H9 (cell line): Measurements from ENCODE around the gene CPEB2. TPM values are rescaled to one million over a fixed set of nuclear protein-coding genes. Genes with fewer than 3 reads are reported as not detected.

Source experiments
- DNase-seq: peaks from one replicate; pipeline ENCODE4 v3.0.0-alpha.2; 2017
- H2AFZ ChIP-seq: one replicate; pipeline ENCODE4 v1.6.1; 2013; ENCODE audit warnings: mild to moderate bottlenecking, low read length, control low read depth, moderate library complexity
- H2AK5ac ChIP-seq: 2 replicates; pipeline ENCODE4 v1.6.1; 2013; ENCODE audit warnings: low read length, control low read depth, mixed read lengths; ENCODE audit not compliant: insufficient read length
- H2BK120ac ChIP-seq: one replicate; pipeline ENCODE4 v1.6.1; 2013; ENCODE audit warnings: low read depth, mild to moderate bottlenecking, low read length, control low read depth, inconsistent platforms; ENCODE audit not compliant: poor library complexity, severe bottlenecking
- H2BK12ac ChIP-seq: 2 replicates; pipeline ENCODE4 v1.6.1; 2013; ENCODE audit warnings: low read length, control low read depth, mixed read lengths, low read depth; ENCODE audit not compliant: insufficient read length
- H2BK15ac ChIP-seq: 2 replicates; pipeline ENCODE4 v1.6.1; 2013; ENCODE audit warnings: low read depth, low read length, control low read depth
- H2BK20ac ChIP-seq: one replicate; pipeline ENCODE4 v1.6.1; 2013; ENCODE audit warnings: low read depth, mild to moderate bottlenecking, low read length, control low read depth, inconsistent platforms; ENCODE audit not compliant: poor library complexity, severe bottlenecking
- H2BK5ac ChIP-seq: 2 replicates; pipeline ENCODE4 v1.6.1; 2013; ENCODE audit warnings: low read length, control low read depth, mixed read lengths; ENCODE audit not compliant: insufficient read length
- H3K14ac ChIP-seq: 2 replicates; pipeline ENCODE4 v1.6.1; 2013; ENCODE audit warnings: low read length, control low read depth; ENCODE audit not compliant: insufficient read depth
- H3K18ac ChIP-seq: 2 replicates; pipeline ENCODE4 v1.6.1; 2013; ENCODE audit warnings: low read depth, mild to moderate bottlenecking, mixed read lengths, low read length, control low read depth; ENCODE audit not compliant: insufficient read length
- H3K23ac ChIP-seq: 2 replicates; pipeline ENCODE4 v1.6.1; 2013; ENCODE audit warnings: low read length, control low read depth, mixed read lengths, low read depth; ENCODE audit not compliant: insufficient read length
- H3K23me2 ChIP-seq: 2 replicates; pipeline ENCODE4 v1.6.1; 2013; ENCODE audit warnings: low read depth, mild to moderate bottlenecking, mixed read lengths, low read length, control low read depth; ENCODE audit not compliant: insufficient read length, poor library complexity, severe bottlenecking
- H3K27ac ChIP-seq: 2 replicates; pipeline ENCODE4 v1.5.1; 2013; ENCODE audit warnings: low read length, control low read depth, mixed read lengths, low read depth; ENCODE audit not compliant: insufficient read length
- H3K27me3 ChIP-seq: 2 replicates; pipeline ENCODE4 v1.6.1; 2013; ENCODE audit warnings: low read length, control low read depth, inconsistent platforms; ENCODE audit not compliant: insufficient read depth
- H3K4ac ChIP-seq: 2 replicates; pipeline ENCODE4 v1.6.1; 2013; ENCODE audit warnings: low read depth, mild to moderate bottlenecking, control low read depth, inconsistent platforms, low read length, moderate library complexity
- H3K4me1 ChIP-seq: 2 replicates; pipeline ENCODE4 v1.6.1; 2013; ENCODE audit warnings: low read length, control low read depth, inconsistent platforms; ENCODE audit not compliant: insufficient read depth
- H3K4me2 ChIP-seq: 2 replicates; pipeline ENCODE4 v1.6.1; 2013; ENCODE audit warnings: low read length, control low read depth, mixed read lengths; ENCODE audit not compliant: insufficient read length, insufficient read depth
- H3K56ac ChIP-seq: 2 replicates; pipeline ENCODE4 v1.6.1; 2013; ENCODE audit warnings: low read depth, mild to moderate bottlenecking, mixed read lengths, low read length, control low read depth; ENCODE audit not compliant: insufficient read length
- H3K79me1 ChIP-seq: 2 replicates; pipeline ENCODE4 v1.6.1; 2013; ENCODE audit warnings: low read depth, mild to moderate bottlenecking, moderate library complexity, low read length, control low read depth, inconsistent platforms; ENCODE audit not compliant: insufficient read depth, poor library complexity, severe bottlenecking
- H3K79me2 ChIP-seq: 2 replicates; pipeline ENCODE4 v1.6.1; 2013; ENCODE audit warnings: low read length, control low read depth, inconsistent platforms; ENCODE audit not compliant: insufficient read depth
- H3K9ac ChIP-seq: 2 replicates; pipeline ENCODE4 v1.6.1; 2013; ENCODE audit warnings: low read length, control low read depth, mixed read lengths; ENCODE audit not compliant: insufficient read length; ENCODE audit errors: extremely low read depth
- H3K9me3 ChIP-seq: one replicate; pipeline ENCODE4 v1.6.1; 2013; ENCODE audit warnings: low read depth, low read length, inconsistent platforms; ENCODE audit not compliant: control insufficient read depth
- H3T11ph ChIP-seq: one replicate; pipeline ENCODE4 v1.6.1; 2013; ENCODE audit warnings: mild to moderate bottlenecking, low read length, control low read depth, inconsistent platforms
- H4K20me1 ChIP-seq: one replicate; pipeline ENCODE4 v1.6.1; 2013; ENCODE audit not compliant: control insufficient read depth, insufficient read length, insufficient read depth
- H4K5ac ChIP-seq: 2 replicates; pipeline ENCODE4 v1.6.1; 2013; ENCODE audit warnings: low read depth, mild to moderate bottlenecking, mixed read lengths, low read length, control low read depth; ENCODE audit not compliant: insufficient read length
- H4K8ac ChIP-seq: replicated peaks from 2 replicates; pipeline ENCODE4 v1.6.1; 2013; ENCODE audit warnings: low read length, control low read depth, mixed read lengths, low read depth; ENCODE audit not compliant: insufficient read length
- H4K91ac ChIP-seq: 2 replicates; pipeline ENCODE4 v1.6.1; 2013; ENCODE audit warnings: low read depth, mild to moderate bottlenecking, moderate library complexity, mixed read lengths, low read length, control low read depth; ENCODE audit not compliant: insufficient read length
- H3K27ac Mint-ChIP-seq, 3 experiments: 2 replicates in 2 of 3; 3 replicates in 1 of 3; pipeline ENCODE4 v1.8.0; 2020 to 2021; ENCODE audit warnings: mixed read lengths in 3 of 3, mild to moderate bottlenecking in 1 of 3, moderate library complexity in 1 of 3
- H3K27me3 Mint-ChIP-seq: 2 replicates; pipeline ENCODE4 v1.8.0; 2021; ENCODE audit warnings: low read depth, mild to moderate bottlenecking, moderate library complexity, mixed read lengths
- H3K36me3 Mint-ChIP-seq, 3 experiments: 2 replicates in 2 of 3; 3 replicates in 1 of 3; pipeline ENCODE4 v1.8.0; 2020 to 2021; ENCODE audit warnings: low read depth in 3 of 3, mixed read lengths in 3 of 3; ENCODE audit not compliant: insufficient read depth in 1 of 3
- H3K4me1 Mint-ChIP-seq, 2 experiments: 2 replicates each; pipeline ENCODE4 v1.8.0; 2020; ENCODE audit warnings: mixed read lengths in 2 of 2
- H3K4me3 Mint-ChIP-seq, 2 experiments: 2 replicates in 1 of 2; 3 replicates in 1 of 2; pipeline ENCODE4 v1.8.0; 2020 to 2021; ENCODE audit warnings: mild to moderate bottlenecking in 2 of 2, mixed read lengths in 2 of 2, moderate library complexity in 1 of 2
- H3K9me3 Mint-ChIP-seq, 2 experiments: 2 replicates in 1 of 2; 3 replicates in 1 of 2; pipeline ENCODE4 v1.8.0; 2020; ENCODE audit warnings: mild to moderate bottlenecking in 2 of 2, mixed read lengths in 2 of 2, moderate library complexity in 1 of 2
- WGBS: extraction: QIAGEN DNeasy Blood & Tissue Kit; methylation state at CpG from one replicate; pipeline ENCODE4 v1.1.7; 2013; ENCODE audit warnings: missing lambda C conversion rate, low lambda C conversion rate, mixed read lengths; ENCODE audit not compliant: insufficient read length; ENCODE audit errors: extremely low coverage; 5-methylcytosine and 5-hydroxymethylcytosine counted together
- total RNA-seq: library from RNA; stranded (reverse); gene quantifications from 2 replicates; pipeline ENCODE4 v1.2.1, GENCODE V29; 2021
- TF ChIP-seq, protein P1 (sequence below): fragments of 200-600 bp; sonication (generic); conservative IDR thresholded peaks from 3 replicates; pipeline ENCODE4 v1.8.0; 2021; ENCODE audit warnings: antibody characterized with exemption, mild to moderate bottlenecking

Gene CPEB2
- total RNA-seq, 1 experiment from 2014 or later, result 1.8 TPM

DNA sequence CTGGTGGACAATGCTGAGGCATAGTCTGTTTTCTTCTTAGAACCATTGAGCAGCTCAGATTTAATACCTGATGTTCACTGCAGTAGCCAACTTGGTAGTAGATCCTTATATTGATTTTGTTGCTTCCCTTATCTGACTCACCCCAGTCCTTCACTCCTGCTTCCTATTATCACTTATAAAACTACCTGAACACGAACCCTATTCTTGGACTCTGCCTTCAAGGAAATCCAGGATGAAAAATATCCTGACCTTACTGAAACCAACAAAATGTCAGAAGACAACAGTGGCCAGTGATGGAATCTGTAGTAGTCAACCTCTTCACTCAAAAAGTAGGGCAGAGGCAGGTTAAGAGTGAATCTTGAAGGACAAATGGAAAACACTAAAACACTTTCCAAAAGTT, 98.1 kb downstream of the CPEB2 start:
- H3K4me1 Mint-ChIP-seq, result no peaks in the 10 kb centered on the region
- Histone ChIP-seq H3K14ac (no peak overlapping the region), H2BK120ac (no peak overlapping the region), H4K20me1 (no peaks in the 10 kb centered on the region), H3K9ac (no peak overlapping the region), H2BK5ac (no peak overlapping the region), H2AFZ (no peak overlapping the region), H3K79me2 (no peaks in the 10 kb centered on the region), H3K56ac (no peak overlapping the region), H3T11ph (no peak overlapping the region), H3K18ac (no peak overlapping the region), H3K23ac (no peak overlapping the region), H2BK15ac (no peak overlapping the region), H2AK5ac (no peak overlapping the region), H3K27ac (no peak overlapping the region), H4K8ac (no peak overlapping the region), H3K4me1 (no peaks in the 10 kb centered on the region), H3K4ac (no peak overlapping the region), H2BK12ac (no peak overlapping the region), H3K23me2 (no peaks in the 10 kb centered on the region), H4K91ac (no peak overlapping the region), H4K5ac (no peak overlapping the region), H3K27me3 (no peaks in the 10 kb centered on the region), H3K9me3 (no peaks in the 10 kb centered on the region), H2BK20ac (no peak overlapping the region), H3K4me2 (no peak overlapping the region), H3K79me1 (no peaks in the 10 kb centered on the region)
- no CpG with 5 or more reads among the region's 1 CpG for WGBS
- no peak for DNase-seq
- H3K9me3 Mint-ChIP-seq, result peaks cover 3 to 9% of the 10 kb centered on the region in 2 experiments; a peak in 4 of 5 replicates
- TF ChIP-seq, protein P1, sequence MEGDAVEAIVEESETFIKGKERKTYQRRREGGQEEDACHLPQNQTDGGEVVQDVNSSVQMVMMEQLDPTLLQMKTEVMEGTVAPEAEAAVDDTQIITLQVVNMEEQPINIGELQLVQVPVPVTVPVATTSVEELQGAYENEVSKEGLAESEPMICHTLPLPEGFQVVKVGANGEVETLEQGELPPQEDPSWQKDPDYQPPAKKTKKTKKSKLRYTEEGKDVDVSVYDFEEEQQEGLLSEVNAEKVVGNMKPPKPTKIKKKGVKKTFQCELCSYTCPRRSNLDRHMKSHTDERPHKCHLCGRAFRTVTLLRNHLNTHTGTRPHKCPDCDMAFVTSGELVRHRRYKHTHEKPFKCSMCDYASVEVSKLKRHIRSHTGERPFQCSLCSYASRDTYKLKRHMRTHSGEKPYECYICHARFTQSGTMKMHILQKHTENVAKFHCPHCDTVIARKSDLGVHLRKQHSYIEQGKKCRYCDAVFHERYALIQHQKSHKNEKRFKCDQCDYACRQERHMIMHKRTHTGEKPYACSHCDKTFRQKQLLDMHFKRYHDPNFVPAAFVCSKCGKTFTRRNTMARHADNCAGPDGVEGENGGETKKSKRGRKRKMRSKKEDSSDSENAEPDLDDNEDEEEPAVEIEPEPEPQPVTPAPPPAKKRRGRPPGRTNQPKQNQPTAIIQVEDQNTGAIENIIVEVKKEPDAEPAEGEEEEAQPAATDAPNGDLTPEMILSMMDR, result no peak
- no peaks in the 10 kb centered on the region for H3K27me3 Mint-ChIP-seq
- peaks cover 0 to 5% (median 2%) of the 10 kb centered on the region in 3 experiments; a peak in 4 of 7 replicates for H3K36me3 Mint-ChIP-seq
- no peak overlapping the region for H3K27ac Mint-ChIP-seq
- H3K4me3 Mint-ChIP-seq, result no peak overlapping the region
